HG03066 (cell line): ENCODE data around the gene PITPNB.

ENCODE experiments used
- ATAC-seq: cut with Tn5 transposase; IDR thresholded peaks from one replicate; pipeline ENCODE4 v1.9.1; 2021; ENCODE audit warnings: low read depth; ENCODE audit not compliant: unreplicated experiment

The PITPNB gene

DNA sequence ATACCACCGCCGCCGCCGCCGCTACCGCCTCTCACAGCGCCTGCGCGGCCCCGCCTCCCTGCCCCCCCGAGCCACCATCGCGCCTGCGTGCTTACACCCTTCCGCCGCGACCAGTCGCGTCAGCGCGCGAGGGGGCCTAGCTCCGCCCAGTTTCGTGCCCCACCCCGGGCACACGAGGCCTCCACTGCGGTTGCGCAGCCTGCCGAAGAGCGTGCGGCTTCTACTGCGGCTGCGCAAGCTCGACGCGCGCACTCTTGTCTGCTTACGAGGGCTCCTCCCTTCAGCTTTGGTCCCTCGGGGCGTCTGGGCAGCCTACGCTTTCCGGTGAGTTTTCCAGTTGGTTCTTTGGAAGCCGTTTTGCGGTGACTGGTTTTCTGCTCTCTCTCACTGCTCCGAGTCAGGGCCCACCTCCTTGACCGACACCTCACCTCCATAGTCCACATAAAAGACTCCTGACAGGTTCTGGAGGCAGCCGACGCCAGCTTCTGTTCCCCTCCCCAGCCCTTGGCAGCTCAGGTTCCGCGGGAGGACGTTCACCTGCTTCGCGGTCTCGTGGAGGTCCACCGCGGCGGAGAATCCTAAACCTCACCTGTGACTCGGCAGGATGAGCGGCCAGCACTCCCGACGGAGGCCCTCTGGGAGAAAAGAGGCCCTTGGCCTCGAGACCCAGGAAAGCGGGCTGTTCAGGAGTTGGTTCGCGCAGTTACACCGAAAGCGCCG is at the start of gene PITPNB:
Gene PITPNB, minus strand, starts transcription at position 35 of the 720 bp plus-strand sequence. CDS start 65 bp downstream, outside the sequence.
- ATAC-seq = peak; percentile 73

DNA sequence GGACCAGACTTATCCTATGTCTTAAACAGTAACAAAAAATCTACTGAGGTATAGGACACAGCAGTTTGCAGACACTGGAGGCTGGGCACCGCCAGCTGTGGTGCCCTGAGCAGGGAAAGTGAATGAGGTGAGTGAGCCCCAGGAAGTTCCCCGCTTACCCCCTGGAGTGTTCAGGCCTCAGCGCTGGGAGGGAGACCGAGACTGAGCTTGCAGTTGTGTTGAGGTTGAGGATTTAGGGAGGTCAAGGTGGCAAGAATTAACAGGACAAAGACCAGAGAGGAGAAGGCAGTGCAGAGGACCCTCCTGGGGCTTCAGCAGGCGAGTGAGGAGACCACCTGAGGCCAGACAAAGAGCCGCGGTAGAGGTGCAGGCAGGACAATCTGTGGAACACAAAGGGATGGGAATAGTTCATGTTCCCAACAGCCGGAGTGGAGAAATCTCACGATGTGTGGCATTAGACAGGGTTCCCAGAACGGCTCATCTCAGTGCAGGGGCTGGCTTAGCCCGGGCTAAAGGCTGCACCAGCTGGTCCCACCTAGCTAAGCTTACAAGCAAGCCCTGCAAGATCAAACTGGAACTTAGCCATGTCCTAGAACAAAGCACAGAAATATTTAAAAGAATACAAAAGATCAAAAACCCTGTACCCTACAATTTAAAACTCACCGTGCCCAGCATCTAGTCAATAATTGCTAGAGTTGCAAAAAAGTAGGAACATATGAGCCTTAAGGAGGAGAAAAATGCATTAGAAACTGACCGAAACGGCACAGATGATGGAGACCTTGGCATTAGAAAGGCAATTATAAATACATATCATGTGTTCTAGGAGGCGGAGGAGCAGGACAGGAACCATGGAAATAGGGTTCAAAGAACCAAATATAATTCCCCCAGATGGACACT is 47.4 kb upstream of the PITPNB start:
- ATAC-seq = no peak

DNA sequence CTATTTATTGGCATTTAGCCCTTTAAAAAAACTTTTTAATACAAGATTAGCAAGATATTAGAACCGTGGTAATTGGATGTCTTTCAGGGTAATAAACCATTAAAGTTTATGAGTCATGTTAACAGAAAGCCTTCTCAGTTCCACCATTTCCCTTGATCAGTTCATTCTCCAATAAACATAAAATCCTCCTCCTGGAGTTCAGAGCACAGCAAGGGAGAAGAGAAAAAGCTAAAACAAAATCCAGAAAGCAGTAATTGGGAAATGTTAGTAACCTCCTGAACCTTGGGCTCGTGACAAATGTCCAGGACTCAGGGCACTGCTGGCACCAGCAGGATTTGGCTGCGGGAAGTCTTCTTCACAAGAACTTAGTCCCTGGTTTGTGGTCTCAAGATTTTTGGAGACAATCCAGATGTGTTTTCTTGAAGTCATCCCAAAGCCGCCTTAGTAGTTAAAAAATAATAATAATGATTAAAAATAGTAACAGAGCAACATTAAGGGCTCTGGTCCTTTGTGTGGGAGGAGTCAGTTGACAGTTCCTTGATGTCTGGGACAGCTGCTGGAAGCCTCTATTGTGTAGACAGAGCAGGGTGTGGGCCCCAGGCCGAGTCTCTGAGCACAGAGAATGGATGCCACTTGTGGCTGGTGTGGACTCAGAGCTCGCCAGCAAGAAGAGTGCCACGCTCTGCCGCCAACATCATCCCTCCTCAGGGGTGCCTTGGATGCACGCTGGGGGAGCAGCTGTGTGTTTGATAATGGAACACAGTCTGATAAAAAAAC is 43.4 kb upstream of the PITPNB start:
- ATAC-seq = no peak

DNA sequence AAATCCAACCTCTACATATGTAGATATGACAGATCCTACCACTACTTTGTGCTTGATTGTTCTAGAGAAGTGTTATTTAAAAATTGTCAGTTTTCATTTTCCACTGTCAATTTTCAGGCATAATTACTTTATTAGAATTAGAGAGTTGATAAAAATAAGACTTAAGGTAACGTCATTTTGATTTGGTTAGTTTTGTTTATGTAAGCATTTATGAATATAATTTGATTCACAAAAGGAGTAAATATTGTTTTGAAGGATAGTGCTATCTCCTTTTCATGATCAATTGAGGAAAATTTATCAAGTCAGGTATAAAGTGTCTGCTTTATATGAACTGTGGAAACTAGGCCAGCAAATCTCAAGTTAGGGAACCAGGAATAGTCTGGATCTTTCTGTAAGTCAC is 42.6 kb upstream of the PITPNB start:
- ATAC-seq = no peak

DNA sequence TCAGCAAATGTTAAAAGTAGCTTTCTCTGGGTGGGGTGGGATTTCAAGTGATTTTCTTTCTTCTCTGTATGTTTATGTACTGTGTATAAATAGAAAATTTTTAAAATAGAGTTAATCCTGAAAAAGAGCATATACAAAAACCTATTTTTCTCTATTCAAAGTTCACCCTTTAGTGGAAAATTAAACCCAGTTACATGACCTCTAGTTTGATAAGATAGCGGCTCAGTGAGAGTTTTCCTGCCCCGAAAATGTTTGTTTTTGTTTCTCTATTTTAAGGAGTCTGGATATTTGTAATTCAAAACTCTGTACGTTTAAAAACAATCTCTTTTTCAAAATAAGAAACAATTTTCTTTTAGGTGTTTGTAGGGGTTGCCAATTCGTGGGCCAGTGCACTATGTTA is 42.1 kb upstream of the PITPNB start:
- ATAC-seq = no peak

DNA sequence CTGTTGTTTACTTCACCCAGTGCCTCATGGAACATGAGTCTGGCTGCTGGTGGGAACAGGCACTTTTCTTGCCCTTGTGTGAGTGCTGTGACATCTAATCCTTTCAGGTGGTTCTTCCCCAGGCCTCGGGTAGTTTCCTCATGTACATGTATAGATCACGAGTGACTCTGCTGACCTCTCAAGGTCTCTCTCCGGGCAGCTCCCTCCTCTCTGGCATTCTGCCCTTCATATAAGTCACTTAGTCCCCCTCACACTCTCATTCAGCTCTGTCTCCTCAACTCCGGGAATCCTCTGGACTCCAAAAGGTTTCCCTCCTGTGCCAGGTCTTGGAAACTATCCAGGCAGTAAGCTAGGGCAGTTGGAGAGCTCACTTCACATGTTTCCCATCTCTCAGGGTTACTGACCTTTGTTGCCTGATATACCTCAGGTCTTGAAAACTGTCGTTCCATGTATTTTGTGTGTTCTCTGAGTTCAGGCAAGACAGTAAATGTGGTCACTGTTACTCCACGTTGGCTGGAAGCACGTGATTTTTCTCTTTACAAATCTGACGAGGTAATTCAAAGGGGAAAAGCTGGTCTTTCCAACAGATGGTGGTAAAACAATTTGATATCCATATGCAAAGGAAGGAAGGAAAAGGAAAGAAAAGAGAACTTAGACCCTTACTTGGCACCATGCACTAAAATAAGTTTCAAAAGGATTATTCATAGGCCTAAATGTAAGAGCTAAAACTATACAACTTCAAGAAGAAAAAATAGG is 40.5 kb upstream of the PITPNB start:
- ATAC-seq = no peak

DNA sequence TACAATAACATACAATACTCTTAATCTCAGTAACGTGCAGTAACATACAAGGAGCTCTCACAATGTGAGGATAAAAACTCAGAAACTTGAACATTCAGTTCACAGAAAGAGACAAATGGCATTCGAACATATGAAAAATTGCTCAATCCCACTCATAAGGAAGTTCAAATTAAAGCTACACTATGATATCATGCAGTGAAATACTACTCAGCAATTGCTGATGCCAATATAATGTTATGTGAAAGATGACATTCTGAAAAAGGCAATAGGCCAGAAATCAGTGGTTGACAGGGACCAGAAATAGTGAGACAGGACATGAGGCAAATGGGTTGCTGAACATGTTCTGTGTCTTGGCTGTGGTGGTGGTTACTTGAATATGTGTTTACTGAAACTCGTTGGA is 33.7 kb upstream of the PITPNB start:
- no peak for ATAC-seq

DNA sequence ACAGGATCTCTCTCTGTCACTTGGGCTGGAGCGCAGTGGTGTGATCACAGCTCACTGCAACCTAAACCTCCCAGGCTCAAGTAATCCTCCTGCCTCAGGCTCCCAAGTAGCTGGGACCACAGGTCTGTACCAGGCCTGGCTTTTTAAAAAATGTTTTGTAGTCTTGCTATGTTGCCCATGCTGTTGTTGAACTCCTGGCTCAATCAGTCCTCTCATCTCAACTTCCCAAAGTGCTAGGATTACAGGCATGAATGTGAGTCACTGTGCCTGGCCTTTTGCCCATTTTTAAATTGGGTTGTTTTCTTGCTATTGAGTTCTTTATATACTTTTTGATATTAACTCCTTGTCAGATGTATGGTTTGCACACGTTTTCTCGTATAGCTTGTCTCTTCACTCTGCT is 33.0 kb upstream of the PITPNB start:
- ATAC-seq = no peak

DNA sequence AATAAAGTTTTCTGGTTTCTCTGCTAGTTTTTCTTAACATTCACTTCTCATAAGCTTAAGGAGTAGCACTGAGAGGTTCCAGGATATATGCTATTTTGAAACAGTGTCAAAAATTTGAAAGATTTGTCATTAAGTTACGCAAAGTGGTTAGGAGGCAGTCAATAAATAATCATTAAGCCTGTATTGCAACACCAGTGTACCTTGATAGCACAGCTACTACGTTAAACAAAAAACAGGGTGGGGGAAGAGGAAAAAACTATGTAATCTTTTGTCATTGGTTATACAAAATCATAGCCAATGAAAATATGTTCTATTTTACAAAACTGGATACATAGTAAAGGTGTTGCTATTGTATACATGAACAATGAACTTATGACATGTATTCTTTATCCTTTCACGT is 30.4 kb upstream of the PITPNB start:
- no peak for ATAC-seq

DNA sequence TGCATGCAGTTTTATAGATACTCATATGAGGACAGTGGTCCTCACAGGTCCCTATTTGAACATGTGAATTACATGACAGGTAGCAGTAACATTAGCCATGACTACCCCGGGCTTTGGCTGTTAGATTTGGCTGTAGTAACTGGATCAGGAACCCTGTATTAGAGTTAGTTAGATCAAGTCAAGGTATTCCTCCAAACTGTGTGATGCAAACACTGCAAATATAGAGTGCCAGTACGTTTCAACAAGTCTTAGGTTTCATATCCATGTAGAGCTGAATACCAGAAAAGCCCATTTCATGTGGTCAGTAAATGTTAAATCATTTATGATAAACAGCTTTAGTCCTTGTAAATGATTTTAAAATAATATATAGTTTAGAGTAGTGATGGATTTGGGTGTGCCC is 29.5 kb upstream of the PITPNB start:
- no peak for ATAC-seq

DNA sequence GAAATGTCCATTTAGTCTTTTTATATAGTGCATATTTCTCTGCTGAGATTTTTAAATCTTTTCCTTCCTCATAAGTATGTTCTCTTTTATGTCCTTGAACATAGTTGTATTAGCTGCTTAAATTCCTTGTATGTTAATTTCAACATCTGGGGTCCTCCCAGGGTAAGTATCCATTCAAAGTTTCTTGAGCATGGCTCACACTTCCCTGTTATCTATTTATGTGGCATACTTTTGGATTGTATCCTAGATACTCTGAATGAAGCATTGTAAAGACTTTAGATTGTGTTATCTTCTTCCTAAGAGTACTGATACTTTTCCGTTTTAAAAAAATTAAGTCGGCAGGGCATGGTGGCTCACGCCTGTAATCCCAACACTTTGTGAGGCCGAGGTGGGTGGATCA is 28.4 kb upstream of the PITPNB start:
- ATAC-seq = no peak

DNA sequence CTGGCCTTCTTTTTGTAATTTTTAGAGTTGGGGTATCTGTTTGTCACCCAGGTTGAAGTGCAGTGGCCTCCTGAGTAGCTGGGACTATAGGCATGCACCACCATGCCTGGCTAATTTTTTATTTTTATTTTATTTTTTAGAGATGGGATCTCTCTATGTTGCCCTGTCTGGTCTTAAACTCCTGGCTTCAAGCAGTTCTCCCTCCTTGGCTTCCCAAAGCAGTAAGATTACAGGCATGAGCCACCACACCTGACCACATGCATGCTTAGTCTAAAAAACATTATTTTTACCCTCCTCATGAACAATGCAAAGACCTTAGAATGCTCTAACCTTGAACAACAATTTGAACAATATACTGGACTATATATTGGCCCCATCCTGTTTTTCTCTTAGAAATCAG is 22.1 kb upstream of the PITPNB start:
- ATAC-seq = no peak

DNA sequence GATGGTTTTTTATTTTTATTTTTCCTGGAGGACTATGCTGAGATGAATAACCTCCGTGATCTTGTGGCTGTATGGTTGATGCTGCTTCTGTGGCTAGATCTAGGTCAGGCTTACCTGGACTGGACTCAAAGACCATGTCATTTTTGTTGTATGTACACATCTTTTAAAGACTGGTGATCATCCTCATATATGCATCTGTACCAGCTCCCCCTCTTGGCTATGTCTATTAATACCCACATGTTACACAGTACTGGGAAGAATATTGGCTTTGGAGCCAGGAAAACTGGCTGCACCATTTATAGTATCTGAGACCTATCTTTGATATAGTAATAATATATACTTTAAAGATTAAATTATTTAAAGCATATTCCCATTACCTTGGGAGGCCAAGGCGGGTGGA is 18.4 kb upstream of the PITPNB start:
- no peak for ATAC-seq

DNA sequence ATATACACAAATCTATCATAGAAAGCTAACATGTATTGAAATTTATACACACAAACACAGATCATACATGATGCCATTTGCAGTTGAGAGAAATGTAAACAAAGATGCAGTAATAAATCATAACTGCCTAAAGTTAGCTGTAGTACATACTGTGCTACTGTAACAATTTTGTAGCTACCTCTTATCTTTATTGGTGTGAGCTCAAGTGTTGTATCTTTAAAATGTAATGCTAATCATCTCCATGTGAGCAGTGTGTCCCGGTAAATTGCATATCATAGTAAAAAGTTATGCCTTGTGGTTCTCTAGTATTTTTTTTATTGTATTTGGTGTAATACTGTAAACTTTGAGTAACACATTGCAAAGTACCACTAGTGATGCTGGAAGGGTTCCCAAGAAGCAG is 16.8 kb upstream of the PITPNB start:
- no peak for ATAC-seq

DNA sequence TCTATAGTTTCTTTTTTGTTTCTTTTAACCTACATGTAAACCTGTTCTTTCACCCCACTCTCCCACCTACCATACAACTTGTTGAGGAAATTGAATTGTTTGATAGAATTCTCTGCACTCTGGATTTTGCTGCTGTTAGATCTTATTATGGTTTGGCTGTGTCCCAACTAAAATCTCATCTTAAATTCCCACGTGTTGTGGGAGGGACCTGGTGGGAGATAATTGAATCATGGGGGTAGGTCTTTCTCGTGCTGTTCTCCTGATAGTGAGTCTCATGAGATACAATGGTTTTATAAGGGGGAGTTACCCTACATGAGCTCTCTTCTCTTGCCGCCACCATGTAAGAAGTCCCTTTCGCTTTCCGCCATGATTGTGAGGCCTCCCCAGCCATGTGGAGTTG is 15.0 kb upstream of the PITPNB start:
- ATAC-seq = no peak

DNA sequence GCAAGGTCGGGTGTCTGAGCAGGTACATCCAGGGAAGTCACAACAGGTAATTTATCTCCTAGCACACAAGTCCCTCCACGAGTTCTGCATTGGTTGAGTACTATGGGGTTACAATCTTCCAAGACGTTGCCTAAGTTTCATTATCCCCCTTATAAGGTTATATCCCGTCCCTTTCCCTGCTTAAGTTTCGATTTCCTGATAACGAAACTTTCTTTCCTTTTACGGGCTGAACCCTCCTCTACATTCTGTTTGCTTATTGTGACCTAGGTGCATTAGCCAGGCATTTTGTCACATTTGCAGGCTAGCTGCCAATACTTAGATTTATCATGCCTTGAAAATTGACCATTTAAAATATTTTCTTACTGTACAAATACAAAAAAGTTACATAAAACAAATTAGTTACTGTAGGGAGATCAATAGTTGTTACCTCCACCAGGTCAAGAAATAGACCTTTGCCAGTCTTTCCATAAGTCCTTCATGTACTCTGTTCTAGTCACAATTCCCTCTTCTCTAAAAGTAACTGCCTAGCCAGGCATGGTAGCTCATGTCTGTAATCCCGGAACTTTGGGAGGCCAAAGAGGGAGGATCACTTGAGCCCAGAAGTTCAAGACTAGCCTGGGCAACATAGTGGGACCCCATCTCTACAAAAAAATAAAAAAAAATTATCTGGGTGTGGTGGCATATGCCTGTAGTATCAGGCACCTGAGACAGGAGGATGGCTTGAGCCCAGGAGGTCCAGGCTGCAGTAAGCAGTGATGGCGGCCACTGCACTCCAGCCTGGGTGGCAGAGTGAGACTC is 14.3 kb upstream of the PITPNB start:
- no peak for ATAC-seq

DNA sequence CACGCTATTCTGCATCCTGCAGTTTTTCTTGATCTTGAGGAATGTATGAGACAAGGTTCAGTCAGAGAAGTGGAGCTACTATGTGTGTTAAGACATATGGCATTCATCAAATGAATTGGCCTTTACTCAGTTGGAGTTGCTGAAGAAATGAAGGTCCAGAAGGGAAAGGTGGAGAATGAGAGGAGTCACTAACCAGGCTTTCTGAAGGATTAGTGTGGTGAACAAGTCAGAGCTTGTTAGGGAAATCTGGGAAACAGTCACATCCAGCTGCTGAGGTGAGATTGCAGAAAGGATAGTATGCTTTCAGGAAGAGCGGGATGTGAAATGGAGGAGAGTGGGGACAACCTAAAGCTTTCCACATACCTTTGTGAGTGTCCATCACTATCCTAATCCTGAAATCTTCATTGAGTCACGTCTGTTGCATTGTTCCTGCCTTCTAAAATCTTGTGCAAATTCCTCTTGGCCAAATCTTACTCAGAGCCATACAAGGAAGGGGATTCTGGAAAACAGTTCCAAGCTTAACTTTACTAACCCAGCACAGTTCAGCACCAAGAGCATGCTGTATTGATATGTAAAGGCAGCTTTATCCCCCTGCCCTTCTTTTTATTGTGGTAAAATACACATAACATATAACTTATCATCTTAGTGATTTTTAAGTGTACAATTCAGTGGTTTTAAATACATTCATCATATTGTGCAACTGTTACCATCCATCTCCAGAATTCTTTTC is 11.4 kb upstream of the PITPNB start:
- ATAC-seq = no peak

DNA sequence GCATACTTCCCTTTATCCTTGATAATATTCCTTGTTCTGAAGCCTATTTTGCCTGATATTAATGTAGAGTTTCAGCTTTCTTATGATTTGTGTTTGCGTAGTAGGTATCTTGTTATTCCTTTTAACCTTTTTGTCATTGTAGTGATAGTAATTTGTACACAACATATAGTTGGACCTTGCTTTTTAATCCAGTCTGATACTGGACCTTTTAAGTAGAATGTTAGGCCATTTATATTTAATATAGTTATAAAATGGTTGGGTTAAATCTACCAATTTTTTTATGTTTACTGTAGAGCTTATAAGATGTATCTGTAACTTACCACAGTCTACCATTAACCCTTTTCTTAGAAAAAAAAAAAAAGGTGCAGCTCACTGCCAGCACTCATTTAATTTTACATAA is 8.6 kb upstream of the PITPNB start:
- no peak for ATAC-seq

DNA sequence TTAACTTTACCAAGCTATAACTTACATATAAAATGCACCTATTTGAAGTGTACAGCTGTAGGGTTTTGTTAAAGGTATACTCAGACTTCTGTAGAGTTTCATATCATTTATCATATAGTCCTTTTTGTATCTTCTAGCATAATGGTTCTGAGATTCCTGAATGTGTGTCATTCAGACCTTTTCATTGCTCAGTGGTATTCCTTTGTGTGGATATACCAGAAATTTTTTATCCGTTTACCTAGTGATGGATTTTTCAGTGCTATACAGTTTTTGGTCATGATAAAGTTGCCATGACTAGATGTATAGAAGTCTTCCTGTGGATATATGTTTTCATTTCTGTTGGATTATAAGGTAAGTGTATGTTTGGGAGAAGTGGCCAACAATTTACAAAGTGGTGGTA is 6.3 kb upstream of the PITPNB start:
- ATAC-seq = no peak
